NCI-H146 treated with DMSO at 0.1 percent for 48 hours (cell line): Measurements from ENCODE around the gene GRID1.
A peak's percentile ranks its signal among the peaks of the same experiment; 100 is the strongest.

Experiments
- DNase-seq: peaks from one replicate; lab custom pipeline; 2025; ENCODE audit not compliant: unreplicated experiment; lab: John Stamatoyannopoulos, UW

GRID1 gene

DNA sequence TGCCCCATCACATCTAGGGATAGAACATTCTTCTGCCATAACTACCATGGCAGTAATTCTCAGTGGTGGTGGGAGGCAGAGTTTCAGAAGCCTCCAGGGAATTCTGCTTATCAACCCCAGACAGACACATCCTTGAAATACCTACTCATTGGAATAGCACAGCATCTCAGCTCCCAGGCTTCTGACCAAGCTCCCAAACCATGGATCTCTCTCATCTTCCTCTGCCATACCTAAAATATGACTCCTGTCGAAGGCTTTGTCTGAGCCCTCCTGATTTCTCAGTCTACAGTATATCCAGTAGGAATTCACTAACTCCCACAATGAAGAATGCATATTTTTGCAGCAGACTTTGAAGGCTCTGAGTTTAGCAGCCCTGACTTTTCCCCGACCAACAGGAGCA, 687.5 kb downstream of the GRID1 start:
- no peak for DNase-seq

DNA sequence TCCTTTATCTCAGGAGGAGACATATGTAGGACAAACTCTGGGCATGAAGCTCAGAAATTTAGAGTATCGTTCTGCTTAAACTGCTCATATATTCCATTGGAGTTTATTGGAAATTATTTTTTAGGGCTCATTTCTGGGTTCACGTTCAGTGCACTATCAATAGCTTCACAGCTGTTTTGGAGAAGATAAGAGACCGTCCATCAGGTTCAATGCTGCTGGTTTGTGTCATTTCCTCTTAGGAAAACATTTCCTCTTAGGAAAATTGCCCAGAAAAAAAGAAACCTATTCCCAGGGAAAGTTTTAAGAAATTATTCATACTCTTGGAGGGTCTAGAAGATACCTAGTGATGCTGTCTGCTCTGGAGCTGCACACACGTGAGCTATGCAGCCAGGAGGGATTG, 691.7 kb downstream of the GRID1 start:
- no peak for DNase-seq

DNA sequence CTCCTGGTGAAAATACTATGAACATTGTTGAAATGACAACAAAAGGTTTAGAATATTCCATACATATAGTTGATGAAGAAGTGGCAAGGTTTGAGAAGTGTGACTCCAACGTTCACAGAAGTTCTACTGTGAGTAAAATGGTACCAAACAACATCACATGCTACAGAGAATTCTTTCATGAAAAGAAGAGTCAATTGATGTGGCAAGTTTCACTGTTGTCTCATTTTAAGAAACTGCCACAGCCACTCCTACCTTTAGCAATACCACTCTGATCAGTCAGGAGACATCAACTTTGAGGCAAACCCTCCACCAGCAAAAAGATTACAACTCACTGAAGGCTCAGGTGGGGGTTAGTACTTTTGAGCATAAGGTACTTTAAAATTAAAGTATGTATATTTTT, 693.3 kb downstream of the GRID1 start:
- no peak for DNase-seq

DNA sequence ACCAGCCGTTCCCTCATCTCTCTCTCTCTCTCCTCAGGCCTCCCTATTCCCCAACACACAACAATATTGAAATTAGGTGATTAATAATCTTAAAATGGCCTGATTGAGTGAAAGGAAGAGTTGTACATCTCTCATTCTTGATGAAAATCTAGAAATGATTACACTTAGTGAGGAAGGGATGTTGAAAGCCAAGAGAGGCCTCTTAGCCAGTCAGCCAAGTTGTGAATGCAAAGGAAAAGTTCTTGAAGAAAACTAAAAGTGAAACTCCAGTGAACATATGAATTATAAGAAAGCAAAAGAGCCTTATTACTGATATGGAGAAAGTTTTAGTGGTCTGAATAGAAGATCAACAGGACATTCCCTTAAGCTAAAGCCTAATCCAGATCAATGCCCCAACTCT, 695.1 kb downstream of the GRID1 start:
- DNase-seq = no peak

DNA sequence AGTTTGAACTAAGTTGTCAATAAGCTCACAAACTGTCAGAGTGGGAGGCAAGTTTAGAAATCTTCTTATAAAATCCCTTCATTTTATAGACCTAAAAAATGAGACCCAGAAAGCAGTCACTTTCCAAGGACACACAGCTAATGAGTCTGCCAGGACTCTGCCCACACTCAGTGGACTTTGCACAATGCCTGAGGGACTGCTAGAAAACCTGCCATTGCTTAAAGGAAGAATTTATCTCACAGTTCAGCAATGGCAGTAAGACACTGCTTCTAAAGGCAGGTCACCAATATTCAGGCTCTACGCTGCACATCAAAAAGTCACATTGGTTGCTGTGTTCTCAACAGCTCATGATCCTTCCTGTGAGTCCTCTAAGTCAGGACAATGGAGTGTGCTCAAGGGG, 698.1 kb downstream of the GRID1 start:
- DNase-seq = no peak

DNA sequence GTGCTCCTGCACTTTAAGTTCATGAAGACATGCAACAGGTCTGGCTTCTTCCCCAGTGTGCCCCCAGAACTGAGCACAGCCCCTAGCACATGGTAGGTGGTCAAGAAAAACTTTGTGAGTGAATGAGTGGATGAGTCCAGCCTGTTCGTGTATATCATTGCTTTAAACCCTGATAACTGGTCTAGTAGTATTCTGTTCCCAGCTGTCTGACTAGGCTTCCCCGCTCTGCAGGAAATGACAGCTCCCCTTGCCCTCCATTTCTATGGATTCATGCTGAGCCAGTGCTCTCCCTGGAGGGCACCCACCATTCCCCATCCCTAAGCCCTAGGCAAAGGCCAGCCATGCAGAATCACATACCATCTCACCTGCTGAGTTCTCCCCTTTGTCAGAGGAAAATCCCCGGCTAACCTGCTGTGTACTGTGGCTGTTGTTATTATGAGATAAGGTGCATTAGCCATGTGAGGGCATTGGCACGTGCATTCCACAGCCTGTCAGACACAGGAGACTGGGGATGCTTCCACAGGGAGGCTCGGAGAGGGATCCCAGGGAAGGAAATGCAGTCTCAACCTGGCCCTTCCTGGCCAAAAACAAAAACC, 698.9 kb downstream of the GRID1 start:
- DNase-seq = peak; percentile 87

DNA sequence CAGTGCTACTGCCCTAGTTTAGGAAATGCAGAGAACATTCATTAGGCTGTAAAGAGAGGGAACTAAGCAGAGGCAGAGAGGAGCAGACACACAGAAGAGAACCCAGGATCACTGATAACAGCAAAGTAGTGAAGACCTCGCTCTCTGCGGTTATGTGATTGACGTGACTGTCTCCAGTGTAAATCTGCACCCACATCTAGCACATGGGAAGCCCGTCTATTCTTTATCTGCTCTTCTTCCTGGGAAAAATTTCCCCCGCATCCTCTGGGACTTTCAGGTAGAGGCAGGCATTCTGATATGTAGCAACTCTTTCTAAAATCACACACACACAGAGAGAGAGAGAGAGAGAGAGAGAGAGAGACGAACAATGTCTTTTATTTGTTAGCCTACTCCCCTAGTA, 699.6 kb downstream of the GRID1 start:
- DNase-seq = no peak

DNA sequence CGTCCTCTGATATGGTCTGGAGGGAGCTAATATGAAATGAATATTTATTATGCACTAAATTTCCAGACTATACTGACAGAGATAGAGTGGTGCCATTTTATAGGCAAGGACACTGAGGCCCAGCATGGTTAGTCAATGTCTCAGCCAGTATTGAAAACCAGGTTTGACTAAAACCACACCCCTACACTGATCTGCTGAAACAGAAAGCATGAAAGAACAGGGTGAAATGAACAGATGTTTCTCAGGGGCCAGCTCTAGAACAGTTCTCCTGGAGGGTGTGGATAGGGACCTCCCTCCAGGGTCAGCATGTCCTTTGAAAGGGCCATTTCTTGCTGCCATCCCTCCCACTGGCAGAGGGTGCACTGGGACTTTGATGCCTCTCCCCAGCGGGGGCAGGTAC, 700.5 kb downstream of the GRID1 start:
- no peak for DNase-seq

DNA sequence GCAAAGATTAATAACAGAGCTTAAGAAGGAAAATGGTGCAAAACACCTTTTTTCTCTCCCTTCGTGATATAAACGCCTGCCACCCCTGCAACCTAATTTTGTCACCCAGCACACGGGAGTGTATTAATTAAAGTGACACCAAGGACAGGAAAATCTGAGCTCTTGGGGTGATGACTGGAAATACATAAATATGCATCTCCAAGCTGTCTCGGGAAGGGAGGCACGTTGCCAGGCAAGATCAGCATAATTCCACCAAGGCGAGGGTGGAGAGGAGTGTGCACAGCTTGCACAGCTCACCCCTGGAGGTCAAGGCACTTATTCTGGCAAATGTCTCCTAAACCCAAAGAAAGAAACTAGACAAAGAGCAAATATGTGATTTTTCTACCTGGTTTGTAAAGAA, 700.9 kb downstream of the GRID1 start:
- no peak for DNase-seq

DNA sequence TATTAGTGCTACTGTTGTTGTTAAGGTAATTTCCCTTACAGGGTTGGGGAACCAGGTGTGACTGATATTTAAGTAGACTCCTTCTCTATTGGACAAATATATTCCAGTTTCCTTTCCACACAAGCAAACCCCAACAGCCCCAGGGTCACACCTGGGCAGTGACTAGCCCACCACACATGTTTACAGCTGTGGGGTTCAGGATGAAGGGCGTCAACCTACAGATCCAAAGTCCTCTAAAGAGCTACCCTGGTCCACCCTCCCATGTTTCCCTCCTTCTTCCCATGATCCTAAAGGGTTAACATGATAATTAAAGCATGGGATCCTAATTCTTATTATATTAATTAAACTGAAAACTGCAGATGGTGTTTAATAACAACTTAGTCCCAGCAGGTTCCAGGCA, 701.5 kb downstream of the GRID1 start:
- no peak for DNase-seq

DNA sequence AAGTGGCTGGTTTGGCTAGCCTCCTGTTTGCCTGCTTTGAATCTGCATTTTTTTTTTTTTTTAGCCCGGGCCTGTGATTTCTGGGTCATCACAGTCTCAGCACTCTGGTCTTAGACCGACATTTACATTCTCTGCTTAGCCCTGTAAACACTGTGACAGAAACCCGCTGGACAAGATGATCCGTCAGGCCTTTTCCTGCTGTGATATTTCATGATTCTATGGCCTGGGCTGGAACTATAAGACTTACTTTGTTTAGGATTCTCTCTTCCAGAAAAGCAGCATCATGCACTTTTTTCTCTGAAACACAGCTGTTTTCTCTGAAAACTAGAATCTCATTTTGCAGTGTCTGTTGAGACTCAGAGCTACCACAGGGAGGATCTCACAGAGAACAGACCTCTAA, 705.5 kb downstream of the GRID1 start:
- no peak for DNase-seq

DNA sequence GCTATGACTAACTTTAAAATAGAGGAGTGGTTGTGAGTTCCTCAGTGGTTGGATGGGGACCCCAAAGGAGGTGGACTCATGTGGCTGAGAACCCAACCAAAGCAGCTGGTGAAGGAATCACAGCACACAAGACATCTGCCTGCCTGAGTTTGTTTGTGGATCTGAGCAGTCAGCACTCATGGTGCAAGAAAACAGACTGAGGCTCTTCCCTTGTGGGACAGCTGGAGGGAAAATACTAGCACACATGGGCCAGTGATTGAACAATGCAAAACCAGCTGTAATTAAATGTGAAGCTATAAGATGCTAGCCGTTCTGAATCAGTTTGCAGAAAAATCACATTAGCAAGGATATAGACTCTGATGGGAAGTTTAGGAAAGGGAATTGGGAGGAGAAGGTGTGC, 707.3 kb downstream of the GRID1 start:
- no peak for DNase-seq

DNA sequence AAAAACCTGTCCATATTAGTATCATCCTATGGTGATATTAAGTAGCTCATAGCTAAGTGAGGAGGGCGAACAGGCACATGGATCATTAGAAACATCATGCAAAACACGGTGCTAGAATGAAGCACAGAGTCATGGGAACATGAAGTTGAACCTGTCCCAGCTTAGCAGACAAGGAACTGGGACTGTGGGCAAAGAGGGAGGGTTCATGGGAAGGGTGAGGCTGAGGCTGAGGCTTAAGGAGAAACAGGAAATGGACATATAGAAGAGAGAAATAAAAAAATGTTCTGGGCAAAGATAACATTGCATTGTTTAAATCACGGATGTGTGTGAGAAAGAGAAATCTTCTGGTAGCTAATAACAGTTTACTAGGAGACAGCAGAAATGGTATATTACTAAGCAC, 708.1 kb downstream of the GRID1 start:
- no peak for DNase-seq

DNA sequence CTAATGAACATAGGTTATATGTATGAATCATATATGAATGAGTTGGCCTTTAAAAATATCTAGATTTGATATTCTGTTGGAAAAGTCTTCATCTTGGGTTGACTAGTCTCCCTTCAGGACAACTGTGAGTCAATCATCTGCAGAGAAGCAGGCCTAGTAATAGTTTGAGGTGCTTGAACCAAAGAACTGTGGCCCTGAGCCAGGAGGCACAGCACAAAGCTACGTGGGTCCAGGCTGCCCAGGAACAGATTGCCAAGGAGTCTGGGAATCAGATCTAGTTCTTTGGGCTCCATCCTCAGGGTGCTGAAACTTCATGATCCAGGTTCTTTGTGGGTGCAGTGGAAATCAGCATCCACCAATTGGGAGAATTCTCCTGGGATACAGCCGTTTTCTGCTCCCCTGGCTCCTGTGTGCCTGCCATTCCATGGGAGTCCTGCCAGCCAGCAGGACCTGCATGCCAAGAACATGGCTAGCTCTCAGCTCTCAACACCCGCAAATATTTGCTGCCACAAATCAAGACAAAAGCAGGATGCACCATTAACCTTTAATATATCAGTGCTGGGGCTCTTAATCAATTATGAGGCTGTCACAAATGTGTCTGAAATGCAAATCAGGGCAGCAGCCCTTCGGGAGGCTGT, 709.0 kb downstream of the GRID1 start:
- DNase-seq = no peak

DNA sequence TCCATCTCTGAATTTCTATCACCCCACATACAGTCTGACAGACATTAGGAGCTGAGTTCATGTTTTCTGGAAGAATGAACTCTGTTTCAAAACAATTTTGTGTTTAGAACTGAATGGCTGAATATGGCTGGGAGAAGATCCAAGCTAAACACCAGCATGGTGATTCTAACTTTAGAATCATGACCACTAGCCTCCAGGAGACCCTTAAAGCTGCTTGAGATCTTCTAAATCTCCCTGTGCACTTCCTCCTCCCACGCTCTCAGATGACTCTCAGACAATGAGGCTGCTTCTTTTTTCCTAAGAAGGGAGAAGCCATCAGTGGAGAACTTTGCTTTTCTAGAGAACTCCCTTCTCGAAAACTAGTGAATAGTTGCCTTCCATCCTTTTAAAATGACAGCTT, 711.2 kb downstream of the GRID1 start:
- no peak for DNase-seq

DNA sequence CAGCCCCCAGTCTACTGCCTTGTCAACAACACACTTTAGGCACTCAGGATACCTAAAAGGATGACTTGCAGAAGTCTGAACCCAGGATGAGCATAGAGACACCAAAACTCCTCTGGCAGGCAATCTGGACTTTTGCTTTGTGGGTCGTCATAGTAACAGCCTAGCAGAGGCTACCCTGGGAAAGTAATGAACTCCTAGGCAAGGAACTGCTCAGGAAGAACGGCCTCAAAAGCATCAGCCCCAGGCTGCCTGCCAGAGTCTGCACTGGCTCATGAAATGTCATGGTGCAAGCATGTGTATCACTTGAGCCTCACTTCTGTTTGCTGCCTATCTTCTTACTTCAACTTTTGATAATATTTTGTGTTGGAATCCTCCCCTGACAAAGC, 715.1 kb downstream of the GRID1 start:
- DNase-seq = no peak

DNA sequence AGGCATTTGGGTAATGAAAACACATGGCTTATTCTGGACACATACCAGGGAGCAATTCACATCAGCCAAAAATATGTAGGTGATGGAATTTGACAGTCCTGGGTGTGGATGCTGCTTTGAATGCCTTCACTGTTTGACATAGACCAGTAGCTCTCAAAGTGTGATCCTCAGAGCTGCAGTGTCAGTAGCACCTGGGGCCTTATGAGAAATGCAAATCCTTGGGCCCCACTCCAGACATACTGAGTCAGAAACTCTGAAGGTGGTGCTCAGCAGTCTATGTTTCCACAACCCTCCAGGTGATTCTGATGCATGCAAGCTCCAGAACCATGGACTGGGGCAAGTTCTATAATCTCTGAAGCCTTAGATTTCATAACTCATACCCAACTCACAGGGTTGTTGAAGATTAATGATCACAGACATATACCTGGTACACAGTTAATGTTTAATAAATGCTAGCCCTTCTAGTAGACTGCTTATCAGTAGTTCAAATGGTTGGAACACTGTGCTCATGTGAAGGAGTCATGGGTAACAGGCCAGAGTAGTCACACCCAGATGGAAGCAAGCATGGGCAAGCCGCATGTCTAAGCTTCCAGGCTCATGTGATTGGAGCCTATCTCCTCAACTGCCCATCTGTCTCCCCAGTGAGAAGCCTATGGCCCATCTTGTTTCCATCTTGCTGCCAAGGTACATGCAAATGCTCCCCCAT, 715.7 kb downstream of the GRID1 start:
- no peak for DNase-seq

DNA sequence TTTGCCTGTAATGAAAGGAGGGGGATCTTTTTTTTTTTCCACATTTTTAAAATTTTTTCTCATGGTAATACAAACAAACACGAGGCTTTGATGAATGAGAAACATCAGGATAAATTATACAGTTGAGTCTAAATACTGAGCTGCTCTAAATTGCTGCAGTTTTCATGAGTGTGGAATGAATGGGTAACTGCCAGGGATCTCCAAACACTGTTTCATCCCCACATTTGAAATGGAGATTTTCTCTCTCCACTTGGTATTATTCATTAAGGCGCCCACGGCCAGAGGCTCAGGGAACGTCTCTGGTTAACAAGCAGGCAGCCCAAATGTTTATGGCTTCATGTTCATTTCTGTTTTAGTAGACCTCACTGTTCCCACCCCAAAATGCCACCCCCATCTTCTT, 717.1 kb downstream of the GRID1 start:
- no peak for DNase-seq

DNA sequence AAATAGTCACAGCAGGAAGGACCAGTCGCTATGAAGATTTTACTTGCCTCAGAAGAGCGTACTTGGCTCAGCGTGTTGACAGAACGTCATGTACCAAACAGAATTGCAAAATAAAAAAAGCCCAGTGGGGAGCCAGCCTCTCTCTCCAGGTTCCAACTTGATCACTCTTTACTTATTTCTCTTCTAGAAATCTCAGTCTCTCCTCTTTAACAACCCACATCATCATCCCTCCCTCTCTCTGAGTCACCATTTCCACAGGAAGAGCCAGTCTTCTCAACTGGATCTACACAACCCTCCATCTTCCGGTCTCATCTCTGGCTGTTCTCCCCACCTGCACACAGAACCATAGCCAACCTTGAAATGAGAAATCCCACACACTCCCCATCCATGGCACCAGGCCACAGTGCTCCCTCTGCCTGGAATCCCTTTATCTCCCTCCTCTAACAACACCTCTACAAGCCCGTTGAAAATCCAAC, 718.3 kb downstream of the GRID1 start:
- DNase-seq = no peak

DNA sequence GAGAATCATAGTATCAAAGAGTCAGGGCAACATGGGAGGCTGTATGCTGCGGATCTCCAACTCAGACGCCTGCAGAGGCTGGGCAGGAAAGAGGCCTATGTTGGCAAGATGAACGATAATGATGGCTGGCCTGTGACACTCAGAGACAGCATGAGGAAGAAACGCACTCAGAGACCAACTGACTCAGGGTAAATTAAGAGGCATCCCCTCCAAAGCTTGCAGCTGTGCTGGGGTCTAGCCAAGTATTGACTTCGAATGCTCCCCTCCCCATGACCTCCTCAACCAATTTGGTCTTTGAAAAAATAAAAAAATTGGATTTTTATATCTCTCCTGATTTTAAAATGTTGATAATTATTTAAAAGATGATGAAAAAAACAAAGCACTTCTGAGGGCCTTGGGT, 718.9 kb downstream of the GRID1 start:
- DNase-seq = no peak

DNA sequence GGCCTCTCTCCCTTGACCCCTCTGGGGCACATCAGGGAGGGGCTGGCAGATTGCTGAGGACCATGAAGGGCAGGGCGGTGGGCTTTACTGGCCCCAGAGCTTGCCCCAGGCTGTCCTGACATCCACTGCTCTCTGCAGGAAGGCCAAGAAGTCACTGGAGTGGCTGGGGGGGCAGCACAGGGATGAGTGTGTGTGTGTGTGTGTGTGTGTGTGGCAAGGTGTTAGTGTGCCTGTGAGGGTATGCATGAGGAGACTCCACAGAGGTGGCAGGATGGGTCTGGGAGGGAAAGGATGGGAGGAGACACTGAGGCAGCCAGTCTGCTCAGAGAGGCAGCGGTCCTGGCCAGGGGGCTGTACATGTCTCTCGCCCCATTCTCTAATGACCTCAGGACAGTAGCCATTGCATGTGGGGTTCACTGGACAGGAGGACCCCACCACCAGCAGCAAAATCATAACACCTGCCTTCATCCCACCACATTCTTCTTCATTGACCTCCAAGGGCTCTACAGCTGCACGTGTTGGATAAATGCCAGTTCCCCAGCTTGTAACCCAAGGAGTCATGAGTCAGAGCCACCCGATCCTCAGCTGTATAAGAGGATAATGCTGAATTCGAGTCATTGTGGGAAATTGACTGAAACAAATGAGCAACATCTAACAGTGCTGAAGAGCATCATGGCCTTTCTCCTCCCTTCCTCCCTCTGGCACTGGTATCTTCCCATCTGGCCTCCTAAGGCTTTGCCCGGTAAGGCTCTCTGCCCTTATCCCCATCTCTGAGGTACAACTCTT, 720.5 kb downstream of the GRID1 start:
- peak; percentile 43 for DNase-seq

DNA sequence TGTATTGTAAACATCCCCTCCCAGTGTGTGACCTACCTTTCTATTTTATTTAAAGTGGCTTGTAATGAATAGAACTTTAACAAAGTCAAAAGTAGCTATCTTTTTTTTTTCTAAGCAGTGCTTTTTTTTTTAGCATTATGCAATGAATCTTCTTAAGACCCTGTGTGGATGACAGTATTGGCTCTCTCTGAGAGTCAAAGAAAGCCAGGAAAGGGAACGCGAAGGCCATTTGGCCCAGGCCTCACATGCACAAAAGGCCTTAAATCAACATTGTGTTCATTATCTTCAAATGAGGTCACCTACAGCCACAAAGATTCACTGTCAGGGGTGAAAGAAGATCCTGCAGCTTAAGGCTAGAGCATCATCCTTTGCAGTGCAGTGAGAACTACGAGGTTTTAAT, 721.5 kb downstream of the GRID1 start:
- DNase-seq = peak; percentile 53
